Astrocyte of the cerebellum (primary cell): ENCODE data around the gene SLC15A3.

ENCODE experiments used
- DNase-seq: peaks from one replicate; pipeline ENCODE4 v3.0.0-alpha.2; 2011; ENCODE audit warnings: low read depth
- H3K4me3 ChIP-seq: 2 replicates; pipeline ENCODE4 v1.5.1; 2011; ENCODE audit warnings: mild to moderate bottlenecking, low read depth, low read length, moderate library complexity
- in situ Hi-C: cut with HindIII; loops from 2 replicates; pipeline ENCODE4 v1.10.0; 2017; ENCODE audit warnings: low sequenced_read_pairs
- TF ChIP-seq, protein P1 (sequence below): IDR thresholded peaks from 2 replicates; pipeline ENCODE4 v1.5.1; 2012; ENCODE audit warnings: low read length, low read depth, moderate library complexity, mild to moderate bottlenecking; ENCODE audit errors: missing control alignments

Gene SLC15A3

DNA sequence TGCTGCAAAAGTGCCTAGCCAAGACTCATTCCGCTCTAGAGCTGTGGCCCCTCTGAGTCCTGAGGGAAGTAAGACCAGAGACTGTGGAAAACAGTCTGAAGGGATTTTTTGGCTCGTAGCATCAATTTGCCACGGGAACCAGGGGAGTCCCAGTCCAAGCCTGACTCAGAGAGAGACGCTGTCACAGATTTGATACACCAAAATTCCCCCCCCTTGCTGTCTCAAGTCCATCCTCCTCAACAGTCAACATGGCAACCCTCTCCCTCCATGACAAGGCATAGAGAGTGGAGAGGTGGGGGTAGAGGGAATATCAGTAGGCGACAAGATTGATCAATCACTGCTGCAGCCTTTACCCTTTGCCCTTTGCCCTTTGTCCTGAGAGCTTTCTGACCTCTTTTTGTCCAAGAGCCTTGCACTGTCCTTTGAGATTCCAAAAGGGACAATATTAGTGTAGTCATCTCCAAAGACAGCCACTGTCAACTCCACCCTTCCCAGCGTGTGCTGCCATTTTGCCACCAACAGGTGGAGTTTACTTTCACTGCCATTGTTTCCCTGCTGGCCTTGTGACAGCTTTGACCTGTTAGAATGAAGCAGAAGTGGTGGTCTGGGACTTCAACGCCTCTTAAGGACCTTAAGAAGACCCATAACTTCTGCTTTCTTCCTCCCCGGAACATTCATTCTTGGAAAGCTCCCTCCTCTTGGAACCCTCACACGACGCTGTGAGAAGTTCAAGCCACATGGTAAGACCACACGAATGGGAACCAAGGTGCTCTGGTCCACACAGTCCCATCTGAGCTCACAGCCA is 7.3 kb downstream of the SLC15A3 start:
- TF ChIP-seq, protein P1, sequence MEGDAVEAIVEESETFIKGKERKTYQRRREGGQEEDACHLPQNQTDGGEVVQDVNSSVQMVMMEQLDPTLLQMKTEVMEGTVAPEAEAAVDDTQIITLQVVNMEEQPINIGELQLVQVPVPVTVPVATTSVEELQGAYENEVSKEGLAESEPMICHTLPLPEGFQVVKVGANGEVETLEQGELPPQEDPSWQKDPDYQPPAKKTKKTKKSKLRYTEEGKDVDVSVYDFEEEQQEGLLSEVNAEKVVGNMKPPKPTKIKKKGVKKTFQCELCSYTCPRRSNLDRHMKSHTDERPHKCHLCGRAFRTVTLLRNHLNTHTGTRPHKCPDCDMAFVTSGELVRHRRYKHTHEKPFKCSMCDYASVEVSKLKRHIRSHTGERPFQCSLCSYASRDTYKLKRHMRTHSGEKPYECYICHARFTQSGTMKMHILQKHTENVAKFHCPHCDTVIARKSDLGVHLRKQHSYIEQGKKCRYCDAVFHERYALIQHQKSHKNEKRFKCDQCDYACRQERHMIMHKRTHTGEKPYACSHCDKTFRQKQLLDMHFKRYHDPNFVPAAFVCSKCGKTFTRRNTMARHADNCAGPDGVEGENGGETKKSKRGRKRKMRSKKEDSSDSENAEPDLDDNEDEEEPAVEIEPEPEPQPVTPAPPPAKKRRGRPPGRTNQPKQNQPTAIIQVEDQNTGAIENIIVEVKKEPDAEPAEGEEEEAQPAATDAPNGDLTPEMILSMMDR: no peak
- H3K4me3 ChIP-seq: no peak overlapping the region
- no peak for DNase-seq
- in situ Hi-C loops: no loop called here

DNA sequence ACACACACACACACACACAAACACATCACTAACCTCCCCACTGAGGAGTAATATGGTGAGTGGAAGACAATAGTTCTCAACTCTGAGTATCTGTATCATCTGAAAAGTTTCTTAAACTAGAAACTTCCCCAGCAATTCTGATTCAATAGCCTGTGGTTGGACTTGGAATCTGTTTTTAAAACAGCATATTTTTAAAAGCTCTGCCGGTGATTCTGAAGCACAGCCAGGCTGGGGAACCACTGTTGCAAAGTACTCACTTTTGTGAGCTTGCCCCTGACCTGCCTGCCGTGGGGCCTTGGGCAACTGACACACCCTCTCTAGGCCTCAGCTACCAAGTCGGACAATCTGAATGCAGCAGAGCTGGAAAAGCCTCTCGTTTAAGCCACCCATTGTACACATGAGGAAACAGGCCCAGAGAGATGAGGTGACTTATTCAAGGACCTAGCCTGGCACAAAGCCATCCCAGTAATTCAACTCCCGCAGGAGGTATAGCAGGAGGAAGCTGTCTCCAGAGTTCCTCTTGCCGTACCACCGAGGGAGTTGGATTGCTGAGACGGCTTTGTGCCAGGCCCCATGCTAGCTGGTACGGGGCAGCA is 8.9 kb downstream of the SLC15A3 start:
- TF ChIP-seq, protein P1: no peak
- DNase-seq: no peak
- in situ Hi-C loops: no loop called here
- H3K4me3 ChIP-seq: no peak overlapping the region

DNA sequence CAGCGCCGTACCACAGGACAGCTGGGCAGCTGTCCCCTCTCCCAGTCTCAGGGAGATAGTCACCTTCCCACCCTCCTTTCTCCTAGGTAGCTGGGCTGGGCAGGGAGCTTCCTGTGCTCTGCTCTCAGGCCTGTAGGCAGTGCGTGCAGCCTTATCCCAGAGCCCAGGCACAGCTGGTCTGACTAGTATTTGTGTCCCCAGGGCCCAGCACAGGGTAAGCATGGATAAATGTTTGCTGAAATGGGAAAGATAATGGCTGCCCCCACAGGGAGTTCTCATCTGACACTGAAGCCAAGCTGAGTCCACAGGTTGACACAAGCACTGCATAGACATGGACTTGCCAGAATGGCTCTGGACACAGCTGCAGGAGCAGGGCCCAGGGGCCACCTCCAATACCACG is 9.8 kb downstream of the SLC15A3 start:
- H3K4me3 ChIP-seq: no peak overlapping the region
- TF ChIP-seq, protein P1: no peak
- no peak for DNase-seq
- in situ Hi-C loops: no loop called here

DNA sequence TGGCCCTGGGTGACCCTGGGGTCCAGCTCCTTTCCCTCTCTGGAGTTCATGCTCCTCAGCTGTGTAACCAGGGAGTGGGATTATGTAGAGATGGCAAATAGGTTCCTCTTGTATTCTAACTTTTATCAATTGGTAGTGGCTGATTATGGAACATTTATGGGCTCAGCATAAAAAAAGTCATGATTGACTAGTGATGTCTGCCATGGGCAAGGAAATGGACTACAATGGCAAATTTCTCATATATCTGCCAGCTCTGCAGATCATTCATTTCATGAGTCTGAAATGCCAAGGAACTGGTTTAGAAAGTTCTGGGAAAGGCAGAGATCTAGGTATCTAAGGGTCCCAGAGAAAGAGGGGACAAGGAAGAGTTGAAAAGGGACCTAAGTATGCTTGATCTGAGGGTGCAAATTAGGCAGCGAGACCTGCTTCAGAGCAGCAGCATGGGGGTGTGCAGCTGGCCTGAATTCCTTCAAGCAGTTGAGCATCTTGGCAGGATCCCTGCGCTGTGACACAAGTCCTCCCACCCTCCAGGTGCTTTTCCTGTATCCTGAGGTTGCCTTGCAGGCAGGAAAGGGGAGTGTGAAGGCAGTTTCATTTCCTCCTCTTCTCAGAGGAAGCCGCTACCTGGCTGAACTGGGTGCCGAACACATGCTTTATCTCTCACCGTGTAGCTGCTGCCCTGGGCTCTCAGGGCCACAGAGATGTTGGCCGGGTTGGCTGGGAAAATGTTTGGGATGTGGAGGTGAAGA is 10.4 kb downstream of the SLC15A3 start:
- H3K4me3 ChIP-seq: no peak overlapping the region
- TF ChIP-seq, protein P1: no peak
- in situ Hi-C loops: no loop called here
- no peak for DNase-seq

DNA sequence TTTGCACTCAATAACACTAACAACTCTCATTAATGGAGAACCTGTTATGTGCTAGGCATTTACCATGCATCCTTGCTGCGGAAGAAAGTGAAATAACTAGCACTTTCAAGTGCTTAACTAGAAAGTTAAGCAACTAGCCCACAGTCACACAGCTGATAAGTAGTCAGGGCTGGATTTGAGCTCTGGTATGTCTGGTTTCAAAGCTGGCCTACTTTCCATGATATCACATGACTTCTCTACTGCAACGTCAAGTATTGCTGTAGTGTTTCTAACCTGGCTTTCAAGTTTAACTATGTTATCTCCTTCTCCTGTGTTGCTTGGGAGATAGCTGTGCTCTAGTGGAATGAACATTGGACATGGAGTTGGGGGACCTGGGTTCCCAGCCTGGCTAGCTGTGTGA is 12.1 kb downstream of the SLC15A3 start:
- no peak overlapping the region for H3K4me3 ChIP-seq
- TF ChIP-seq, protein P1: no peak
- DNase-seq: no peak
- in situ Hi-C loops: no loop called here

DNA sequence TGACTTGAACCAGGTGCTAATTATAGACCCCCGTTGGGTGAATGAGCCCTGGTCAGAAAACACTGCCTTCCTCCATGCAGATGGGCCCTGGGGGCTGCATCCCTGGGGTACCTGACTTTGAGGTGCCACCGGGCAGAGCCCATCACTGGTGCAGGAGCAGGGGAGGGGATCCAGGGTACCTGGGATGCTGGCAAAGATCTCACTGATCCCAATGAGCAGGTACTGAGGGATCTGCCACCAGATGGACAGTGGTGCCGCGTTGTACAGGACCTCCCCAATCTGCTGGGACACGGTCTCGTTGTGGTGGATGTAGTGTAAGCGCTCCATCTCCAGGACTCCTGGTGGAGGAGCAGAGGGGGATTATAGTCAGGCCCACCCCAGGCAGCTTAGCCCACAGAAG is 12.7 kb downstream of the SLC15A3 start:
- DNase-seq: no peak
- TF ChIP-seq, protein P1: no peak
- H3K4me3 ChIP-seq: no peak overlapping the region
- in situ Hi-C loops: no loop called here
